IMR-90 (cell line): ENCODE data around the gene RAI2. TPM values are rescaled to one million over a fixed set of nuclear protein-coding genes. Genes with fewer than 3 reads are reported as not detected.

ENCODE experiments used
- ATAC-seq: fragments of 200-7000 bp; cut with Tn5 transposase; 2 replicates; pipeline ENCODE4 v1.9.1; 2020; ENCODE audit warnings: low read depth, mild to moderate bottlenecking, moderate library complexity
- BruUV-seq: library from RNA; stranded (reverse); fragments of 400-500 nt; replicated peaks from 2 replicates; lab custom pipeline; 2021; lab: Mats Ljungman, UMichigan
- CTCF ChIA-PET: fragments of 300-600 bp; formaldehyde crosslinking; extraction: SDS; loops from one replicate; lab custom pipeline; 2021; ENCODE audit warnings: antibody characterized with exemption; lab: Yijun Ruan, JAX
- POLR2A ChIA-PET: fragments of 300-600 bp; sonication (Branson Sonifier 250); formaldehyde crosslinking; loops from one replicate; lab custom pipeline; 2022; ENCODE audit warnings: antibody characterized with exemption; ENCODE audit not compliant: unreplicated experiment; lab: Charles Lee
- DNase-seq: peaks from one replicate; pipeline ENCODE4 v3.0.0; 2013
- H2AFZ ChIP-seq: replicated peaks from 2 replicates; pipeline ENCODE3; 2013; ENCODE audit warnings: low read length, mild to moderate bottlenecking; ENCODE audit not compliant: poor library complexity
- H2AK5ac ChIP-seq: 2 replicates; pipeline ENCODE4 v1.6.1; 2013; ENCODE audit warnings: low read depth, low read length, inconsistent platforms
- H2AK9ac ChIP-seq: replicated peaks from 2 replicates; pipeline ENCODE3; 2013; ENCODE audit warnings: mild to moderate bottlenecking, low read depth, low read length, moderate library complexity; ENCODE audit not compliant: poor library complexity
- H2BK120ac ChIP-seq: 2 replicates; pipeline ENCODE4 v1.6.1; 2013; ENCODE audit warnings: low read depth, low read length, inconsistent platforms
- H2BK15ac ChIP-seq: 3 replicates; pipeline ENCODE4 v1.6.1; 2013; ENCODE audit warnings: low read depth, low read length, inconsistent platforms
- H2BK20ac ChIP-seq: 2 replicates; pipeline ENCODE4 v1.6.1; 2013; ENCODE audit warnings: low read depth, mild to moderate bottlenecking, inconsistent platforms, low read length, moderate library complexity
- H2BK5ac ChIP-seq: 2 replicates; pipeline ENCODE4 v1.6.1; 2013; ENCODE audit warnings: mild to moderate bottlenecking, low read depth, low read length, inconsistent platforms; ENCODE audit not compliant: poor library complexity, severe bottlenecking
- H3K14ac ChIP-seq: replicated peaks from 2 replicates; pipeline ENCODE4 v1.6.1; 2013; ENCODE audit warnings: low read depth, low read length, inconsistent platforms
- H3K18ac ChIP-seq: 2 replicates; pipeline ENCODE4 v1.6.1; 2013; ENCODE audit warnings: low read depth, low read length, control low read depth
- H3K23ac ChIP-seq: 2 replicates; pipeline ENCODE4 v1.6.1; 2013; ENCODE audit warnings: low read depth, low read length, inconsistent platforms
- H3K27ac ChIP-seq: 2 replicates; pipeline ENCODE4 v1.5.1; 2013; ENCODE audit warnings: mild to moderate bottlenecking, control low read depth, low read length; ENCODE audit not compliant: insufficient read depth
- H3K27me3 ChIP-seq: 2 replicates; pipeline ENCODE4 v1.6.1; 2013; ENCODE audit warnings: low read length; ENCODE audit not compliant: control insufficient read depth, insufficient read depth
- H3K36me3 ChIP-seq: 2 replicates; pipeline ENCODE4 v1.6.1; 2013; ENCODE audit warnings: low read length, mixed read lengths; ENCODE audit not compliant: control insufficient read depth, insufficient read depth
- H3K4ac ChIP-seq: 2 replicates; pipeline ENCODE4 v1.6.1; 2013; ENCODE audit warnings: low read depth, low read length, inconsistent platforms
- H3K4me1 ChIP-seq: 2 replicates; pipeline ENCODE4 v1.6.1; 2013; ENCODE audit warnings: low read length, mixed read lengths; ENCODE audit not compliant: control insufficient read depth, insufficient read depth
- H3K4me2 ChIP-seq: 2 replicates; pipeline ENCODE4 v1.6.1; 2013; ENCODE audit warnings: low read depth, mild to moderate bottlenecking, control low read depth, low read length, moderate library complexity
- H3K4me3 ChIP-seq: 2 replicates; pipeline ENCODE4 v1.5.1; 2013; ENCODE audit warnings: low read depth, mild to moderate bottlenecking, control low read depth, low read length, moderate library complexity; ENCODE audit not compliant: insufficient read depth
- H3K56ac ChIP-seq: 2 replicates; pipeline ENCODE4 v1.6.1; 2013; ENCODE audit warnings: low read length, inconsistent platforms; ENCODE audit not compliant: insufficient read depth; ENCODE audit errors: extremely low read depth
- H3K79me1 ChIP-seq, 2 experiments: 2 replicates each; pipeline ENCODE4 v1.6.1; 2013; ENCODE audit warnings: low read length in 2 of 2, inconsistent platforms in 1 of 2, low read depth in 1 of 2
- H3K9ac ChIP-seq: 2 replicates; pipeline ENCODE4 v1.6.1; 2013; ENCODE audit warnings: low read depth, low read length, control low read depth
- H3K9me1 ChIP-seq: 2 replicates; pipeline ENCODE4 v1.6.1; 2013; ENCODE audit warnings: low read length, inconsistent platforms; ENCODE audit not compliant: insufficient read depth
- H3K9me3 ChIP-seq: 2 replicates; pipeline ENCODE4 v1.6.1; 2013; ENCODE audit warnings: low read length; ENCODE audit not compliant: control insufficient read depth, insufficient read depth
- H4K20me1 ChIP-seq: 2 replicates; pipeline ENCODE4 v1.6.1; 2013; ENCODE audit warnings: low read length, inconsistent platforms; ENCODE audit not compliant: insufficient read depth
- H4K5ac ChIP-seq: 2 replicates; pipeline ENCODE4 v1.6.1; 2013; ENCODE audit warnings: mild to moderate bottlenecking, low read depth, low read length, control low read depth
- H4K8ac ChIP-seq, 2 experiments: 2 replicates each; pipeline ENCODE4 v1.6.1; 2013; ENCODE audit warnings: low read depth in 2 of 2, low read length in 2 of 2, control low read depth in 1 of 2, inconsistent platforms in 1 of 2
- H4K91ac ChIP-seq: 2 replicates; pipeline ENCODE4 v1.6.1; 2013; ENCODE audit warnings: low read depth, low read length, inconsistent platforms; ENCODE audit not compliant: insufficient read depth
- FOS ChIP-seq: fragments of 150-350 bp; IDR thresholded peaks from 2 replicates; pipeline ENCODE4 v1.6.1; 2016; ENCODE audit warnings: low read depth, low read length
- MAFK ChIP-seq: IDR thresholded peaks from 2 replicates; pipeline ENCODE4 v1.6.1; 2012; ENCODE audit warnings: low read depth, low read length, improper control_type of control experiment
- MAZ ChIP-seq: IDR thresholded peaks from 2 replicates; pipeline ENCODE4 v1.6.1; 2012; ENCODE audit warnings: low read depth, mild to moderate bottlenecking, low read length, improper control_type of control experiment, moderate library complexity, borderline replicate concordance
- RCOR1 ChIP-seq: IDR thresholded peaks from 2 replicates; pipeline ENCODE4 v1.6.1; 2012; ENCODE audit warnings: mild to moderate bottlenecking, low read length, improper control_type of control experiment; ENCODE audit not compliant: insufficient replicate concordance
- RFX5 ChIP-seq: IDR thresholded peaks from 2 replicates; pipeline ENCODE4 v1.8.0; 2012; ENCODE audit warnings: low read depth, mild to moderate bottlenecking, low read length, moderate library complexity
- WGBS, 2 experiments: methylation state at CpG; one replicate each; pipeline versions ENCODE4 v1.1.5 to v1.1.7; 2013; ENCODE audit warnings: missing lambda C conversion rate in 2 of 2; ENCODE audit not compliant: insufficient read length in 1 of 2; ENCODE audit errors: extremely low coverage in 2 of 2; 5-methylcytosine and 5-hydroxymethylcytosine counted together
- dilution Hi-C: fragments of 300-500 bp; cut with HindIII; formaldehyde crosslinking; loops from one replicate; pipeline ENCODE4 v1.14.3; 2018; ENCODE audit warnings: low sequenced_read_pairs; ENCODE audit not compliant: unreplicated experiment
- in situ Hi-C: fragments of 300-500 bp; cut with MboI; formaldehyde crosslinking; loops from 3 replicates; pipeline ENCODE4 v1.14.3; 2019; ENCODE audit warnings: low sequenced_read_pairs, inconsistent platforms, mixed read lengths
- intact Hi-C: fragments of 100-400 bp; cut with micrococcal nuclease; formaldehyde crosslinking; loops from 2 replicates; pipeline ENCODE4 v1.10.0; 2022
- polyA plus RNA-seq, 3 experiments: library from polyadenylated mRNA; depleted of rRNA; stranded (reverse); fragments of >200 nt; gene quantifications; 2 replicates each; pipeline ENCODE4 v1.2.3, GENCODE V29; 2012; ENCODE audit warnings: low replicate concordance in 1 of 3
- total RNA-seq: library from RNA; depleted of rRNA; stranded (reverse); fragments of >200 nt; gene quantifications from 2 replicates; pipeline ENCODE4 v1.2.3, GENCODE V29; 2012

Gene RAI2
- total and polyA plus RNA-seq, 2 of the 4 experiments (the other 2 are of a cell fraction): 0.07 TPM; not detected in 1

DNA sequence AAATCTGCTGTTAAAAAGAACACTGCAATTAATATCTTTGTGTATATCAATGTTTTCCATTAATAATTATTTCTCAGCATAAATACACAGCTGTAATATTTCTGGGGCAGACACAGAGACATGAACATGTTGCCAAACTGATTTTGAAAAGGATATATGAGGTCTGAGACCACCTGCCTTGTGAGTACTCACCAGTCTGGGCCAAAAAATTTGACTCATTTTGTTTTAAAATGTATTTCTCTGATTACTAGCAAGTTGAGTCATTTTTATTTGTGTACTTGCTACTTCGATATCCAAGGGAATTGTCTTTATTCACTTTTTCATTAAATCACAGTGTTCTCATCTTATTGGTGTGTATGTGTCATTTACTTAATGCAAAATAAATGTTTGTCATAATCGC, 8.5 kb upstream of the RAI2 start:
- Histone ChIP-seq H3K27me3 (no peaks in the 10 kb centered on the region; the same call in 1 of the 2 replicates), H3K9me3 (no peaks in the 10 kb centered on the region), H2BK120ac (no peak overlapping the region), H3K4me3 (no peak overlapping the region), H3K14ac (no peak overlapping the region), H4K20me1 (no peaks in the 10 kb centered on the region), H3K4me1 (no peaks in the 10 kb centered on the region), H3K79me1 (no peaks in the 10 kb centered on the region), H3K4me2 (no peak overlapping the region), H3K18ac (no peak overlapping the region), H2AFZ (no peak overlapping the region), H3K56ac (no peak overlapping the region), H2AK9ac (no peak overlapping the region), H3K36me3 (no peaks in the 10 kb centered on the region), H3K4ac (no peak overlapping the region), H3K23ac (no peak overlapping the region), H2AK5ac (no peak overlapping the region), H3K27ac (no peak overlapping the region), H2BK15ac (no peak overlapping the region), H4K8ac (no peak overlapping the region), H2BK20ac (no peak overlapping the region), H4K91ac (no peak overlapping the region), H3K9ac (no peak overlapping the region), H4K5ac (no peak overlapping the region), H2BK5ac (no peak overlapping the region), H3K9me1 (no peaks in the 10 kb centered on the region)
- intact Hi-C loops: no loop called here
- TF ChIP-seq RCOR1 (no peak), MAZ (no peak), FOS (no peak), MAFK (no peak), RFX5 (no peak)
- no CpG with 5 or more reads among the region's 2 CpGs for WGBS, 2 experiments
- in situ Hi-C loops: no loop called here
- CTCF ChIA-PET: no interaction called here
- DNase-seq (no peak), ATAC-seq (no peak)
- no TSS peak for BruUV-seq
- dilution Hi-C loops: no loop called here
- POLR2A ChIA-PET: no interaction called here
